ENCODE data around the gene GLIS1.

The GLIS1 gene

DNA sequence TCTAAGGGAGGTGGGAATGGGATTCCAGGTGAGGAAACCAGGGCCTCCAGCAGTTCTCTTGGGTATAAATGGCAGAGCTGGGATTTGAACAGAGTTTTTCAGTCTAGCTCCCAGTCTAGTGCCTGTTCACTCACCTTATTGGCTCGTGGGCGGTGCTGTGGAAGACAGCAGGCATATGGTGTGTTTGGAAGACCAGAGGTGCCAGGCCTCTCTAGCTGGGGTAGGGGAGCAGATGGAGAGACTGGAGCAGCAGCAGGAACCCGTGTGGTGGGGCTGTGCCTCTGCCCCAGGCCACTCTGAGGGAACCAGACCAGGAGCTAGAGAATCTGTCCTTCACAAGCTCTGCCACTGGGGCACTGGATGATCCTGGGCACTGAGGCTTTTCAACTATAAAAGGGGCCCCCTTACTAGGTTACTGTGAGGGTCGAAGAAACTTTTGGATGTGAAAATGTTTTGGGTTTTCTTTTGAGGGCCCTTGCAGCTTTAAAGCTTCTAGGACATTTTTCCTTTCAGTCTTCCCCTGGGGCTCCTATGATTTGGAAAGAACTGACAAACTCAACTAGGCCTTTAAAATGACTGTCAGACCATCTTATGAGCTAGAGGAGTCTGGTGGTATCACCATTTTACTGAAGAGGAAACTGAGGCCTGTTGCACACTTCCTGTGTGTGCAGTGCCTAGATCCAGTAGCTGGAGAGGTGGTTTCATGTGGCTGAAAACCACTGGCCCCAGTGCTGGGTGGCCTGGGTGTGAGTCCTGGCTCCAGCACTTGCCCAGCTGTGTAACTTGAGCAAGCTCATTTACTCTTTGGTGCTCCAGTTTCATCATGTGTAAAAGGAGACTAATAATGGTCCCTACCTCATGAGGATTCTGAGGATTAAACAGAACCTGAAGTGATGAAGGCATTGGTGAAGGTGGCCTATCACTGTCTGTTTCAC is 273.7 kb downstream of the GLIS1 start:
- Mint-ChIP-seq H3K4me3 (no peak overlapping the region), H3K9me3 (no peaks in the 10 kb centered on the region), H3K27me3 (ENCODE audit: low read depth) (no peaks in the 10 kb centered on the region), H3K36me3 (ENCODE audit: low read depth) (no peaks in the 10 kb centered on the region), H3K27ac (no peak overlapping the region), H3K4me1 (ENCODE audit: low read depth) (no peaks in the 10 kb centered on the region)
- no peak for DNase-seq (ENCODE audit: low spot score)

DNA sequence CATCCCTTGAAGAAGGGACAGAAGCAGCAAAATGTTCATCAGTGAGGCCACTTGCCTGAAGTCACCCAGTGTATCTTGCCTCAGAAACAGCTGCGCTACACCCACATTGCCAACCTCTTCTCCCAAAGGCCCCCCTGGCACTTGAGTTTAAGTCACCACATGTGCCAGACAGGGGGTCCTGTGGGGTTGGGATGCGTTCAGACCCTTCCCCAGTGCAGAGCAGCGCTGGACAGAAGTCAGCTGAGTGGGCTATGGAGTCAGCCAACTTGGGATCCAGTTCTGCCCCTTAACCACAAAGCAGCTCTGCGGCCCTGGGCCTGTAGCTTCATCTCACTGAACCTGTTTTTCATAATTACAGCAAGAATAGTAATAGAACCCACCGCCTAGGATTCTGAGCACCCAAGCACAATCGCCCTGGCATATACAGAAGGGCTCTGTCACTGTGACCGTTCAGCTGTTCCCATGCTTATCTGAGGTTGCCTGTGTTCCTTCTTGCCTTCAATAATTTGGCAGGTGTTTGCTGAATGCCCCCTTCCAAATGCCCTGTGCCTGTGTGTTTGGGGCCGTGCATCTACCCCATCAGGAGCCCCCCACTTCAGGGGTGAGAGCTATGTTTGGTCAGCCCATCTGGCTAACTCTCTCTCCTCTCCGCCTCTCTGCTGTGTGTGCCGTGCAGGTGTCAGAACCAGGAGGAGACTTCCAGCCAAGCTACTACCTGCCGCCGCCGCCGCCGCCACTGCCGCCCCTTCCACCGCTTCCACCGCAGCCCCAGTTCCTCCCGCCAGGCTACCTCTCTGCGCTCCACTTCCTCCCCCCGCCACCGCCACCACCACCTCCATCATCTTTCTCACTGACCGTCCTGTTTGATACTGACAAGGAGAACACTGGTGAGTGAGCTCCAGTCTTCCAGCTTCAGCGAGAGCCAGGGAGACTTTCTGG is 274.7 kb downstream of the GLIS1 start:
- H3K36me3 Mint-ChIP-seq (ENCODE audit: low read depth) = no peaks in the 10 kb centered on the region

DNA sequence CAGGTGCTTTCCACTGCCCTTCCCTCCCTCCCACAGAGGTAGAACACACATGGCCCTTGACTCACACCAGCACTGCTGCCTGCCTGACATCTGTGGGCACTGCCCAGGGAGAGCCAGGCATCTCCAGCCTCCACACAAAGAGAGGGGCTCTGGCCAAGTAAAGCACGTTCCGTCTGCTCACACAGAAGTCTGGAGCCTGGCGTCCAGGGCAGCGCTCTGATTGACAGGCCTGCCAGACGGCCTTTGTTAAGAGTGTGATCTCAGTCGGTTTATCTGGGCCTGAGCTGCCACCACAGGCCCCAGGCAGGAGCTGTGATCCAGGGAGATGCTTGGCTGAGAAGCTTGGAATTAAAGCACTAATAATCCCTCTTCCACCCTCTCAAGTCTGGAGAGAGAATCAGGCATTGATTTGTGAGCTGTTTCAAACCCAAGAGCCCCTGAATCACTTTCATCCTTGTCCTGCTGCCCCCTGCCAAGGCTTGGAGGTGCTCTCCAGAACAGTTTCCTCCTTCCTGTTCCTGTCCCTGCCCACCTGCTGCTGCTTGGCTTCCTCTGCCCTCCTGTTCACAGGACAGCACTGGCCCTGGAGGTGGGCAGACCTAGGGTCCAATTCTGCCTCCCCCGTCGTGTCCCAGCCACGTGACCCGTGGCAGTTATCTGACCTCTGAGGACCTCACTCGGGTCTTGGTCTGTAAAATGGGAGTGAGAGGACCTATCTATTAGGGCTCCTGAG is 276.0 kb downstream of the GLIS1 start:
- Mint-ChIP-seq H3K27me3 (ENCODE audit: low read depth) (no peaks in the 10 kb centered on the region), H3K36me3 (ENCODE audit: low read depth) (no peaks in the 10 kb centered on the region), H3K9me3 (no peaks in the 10 kb centered on the region), H3K4me1 (ENCODE audit: low read depth) (no peaks in the 10 kb centered on the region), H3K27ac (no peak overlapping the region), H3K4me3 (no peak overlapping the region)
- DNase-seq (ENCODE audit: low spot score) = no peak

More for the DNA sequence above, 274.7 kb downstream of the GLIS1 start:
- Mint-ChIP-seq H3K4me3 (no peak overlapping the region), H3K9me3 (no peaks in the 10 kb centered on the region), H3K4me1 (ENCODE audit: low read depth) (no peaks in the 10 kb centered on the region), H3K27ac (no peak overlapping the region), H3K27me3 (ENCODE audit: low read depth) (no peaks in the 10 kb centered on the region)
- no peak for DNase-seq (ENCODE audit: low spot score)

- no peaks in the 10 kb centered on the region for H3K4me1 Mint-ChIP-seq (ENCODE audit: low read depth)
- H3K36me3 Mint-ChIP-seq (ENCODE audit: low read depth) = no peaks in the 10 kb centered on the region
- no peak for DNase-seq (ENCODE audit: low spot score)
- no peak overlapping the region for H3K4me3 Mint-ChIP-seq
- H3K9me3 Mint-ChIP-seq = no peaks in the 10 kb centered on the region
- H3K27ac Mint-ChIP-seq = no peak overlapping the region
- peaks cover 2% of the 10 kb centered on the region for H3K27me3 Mint-ChIP-seq (ENCODE audit: low read depth)
Observed at GRCh38 chr1:53462193-53462592, 276.8 kb downstream of the GLIS1 start.

DNA sequence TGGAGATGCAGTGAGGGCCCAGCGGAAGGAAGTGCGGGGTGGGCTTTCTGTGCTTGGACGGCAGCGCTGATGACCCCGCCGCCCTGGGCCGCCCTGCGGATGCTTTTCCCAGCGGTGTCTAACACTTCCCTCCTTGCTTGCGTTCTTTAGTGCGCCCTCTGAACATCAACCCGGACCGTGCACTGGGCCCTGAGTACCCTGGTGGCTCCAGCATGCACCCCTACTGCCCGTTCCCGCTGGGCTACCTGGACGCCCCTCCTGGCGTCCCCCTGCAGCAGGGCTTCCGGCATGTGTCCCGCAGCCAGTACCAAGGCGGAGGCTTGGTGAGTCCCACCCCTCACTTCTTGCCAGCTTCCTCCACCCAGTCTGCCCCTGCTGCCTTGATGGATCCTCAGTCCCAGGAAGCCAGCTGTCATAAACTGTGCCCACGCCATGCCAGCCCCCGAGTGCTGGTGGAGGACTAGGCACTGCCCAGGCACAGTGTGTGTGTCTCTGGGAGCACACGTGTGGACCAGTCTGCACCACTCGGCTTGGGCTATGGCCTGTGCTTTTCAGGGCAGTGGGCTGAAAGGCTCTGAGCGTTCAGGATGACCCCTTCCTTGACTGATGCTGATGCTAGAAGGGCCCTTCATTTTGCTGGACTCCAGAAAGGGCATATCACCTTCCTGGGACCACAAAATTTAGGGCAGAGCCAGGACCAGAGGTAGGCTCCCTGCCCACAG is 277.5 kb downstream of the GLIS1 start:
- no peak for DNase-seq (ENCODE audit: low spot score)
- no peaks in the 10 kb centered on the region for H3K9me3 Mint-ChIP-seq
- H3K4me3 Mint-ChIP-seq = no peak overlapping the region
- H3K36me3 Mint-ChIP-seq (ENCODE audit: low read depth) = no peaks in the 10 kb centered on the region
- H3K27ac Mint-ChIP-seq = no peak overlapping the region
- H3K27me3 Mint-ChIP-seq (ENCODE audit: low read depth) = peaks cover 2% of the 10 kb centered on the region
- H3K4me1 Mint-ChIP-seq (ENCODE audit: low read depth) = no peaks in the 10 kb centered on the region

GRCh38 chr1:53460666-53461322 is 278.2 kb downstream of the GLIS1 start:
- no peak overlapping the region for H3K27ac Mint-ChIP-seq
- no peaks in the 10 kb centered on the region for H3K36me3 Mint-ChIP-seq (ENCODE audit: low read depth)
- H3K4me1 Mint-ChIP-seq (ENCODE audit: low read depth) = no peaks in the 10 kb centered on the region
- DNase-seq (ENCODE audit: low spot score) = no peak
- H3K27me3 Mint-ChIP-seq (ENCODE audit: low read depth) = peaks cover 3% of the 10 kb centered on the region
- no peaks in the 10 kb centered on the region for H3K9me3 Mint-ChIP-seq
- H3K4me3 Mint-ChIP-seq = no peak overlapping the region

GRCh38 chr1:53460211-53460634 is 278.7 kb downstream of the GLIS1 start:
- H3K27ac Mint-ChIP-seq = no peak overlapping the region
- DNase-seq (ENCODE audit: low spot score) = no peak
- H3K27me3 Mint-ChIP-seq (ENCODE audit: low read depth) = peaks cover 5% of the 10 kb centered on the region
- H3K36me3 Mint-ChIP-seq (ENCODE audit: low read depth) = no peaks in the 10 kb centered on the region
- no peak overlapping the region for H3K4me3 Mint-ChIP-seq
- no peaks in the 10 kb centered on the region for H3K9me3 Mint-ChIP-seq
- H3K4me1 Mint-ChIP-seq (ENCODE audit: low read depth) = no peaks in the 10 kb centered on the region

DNA sequence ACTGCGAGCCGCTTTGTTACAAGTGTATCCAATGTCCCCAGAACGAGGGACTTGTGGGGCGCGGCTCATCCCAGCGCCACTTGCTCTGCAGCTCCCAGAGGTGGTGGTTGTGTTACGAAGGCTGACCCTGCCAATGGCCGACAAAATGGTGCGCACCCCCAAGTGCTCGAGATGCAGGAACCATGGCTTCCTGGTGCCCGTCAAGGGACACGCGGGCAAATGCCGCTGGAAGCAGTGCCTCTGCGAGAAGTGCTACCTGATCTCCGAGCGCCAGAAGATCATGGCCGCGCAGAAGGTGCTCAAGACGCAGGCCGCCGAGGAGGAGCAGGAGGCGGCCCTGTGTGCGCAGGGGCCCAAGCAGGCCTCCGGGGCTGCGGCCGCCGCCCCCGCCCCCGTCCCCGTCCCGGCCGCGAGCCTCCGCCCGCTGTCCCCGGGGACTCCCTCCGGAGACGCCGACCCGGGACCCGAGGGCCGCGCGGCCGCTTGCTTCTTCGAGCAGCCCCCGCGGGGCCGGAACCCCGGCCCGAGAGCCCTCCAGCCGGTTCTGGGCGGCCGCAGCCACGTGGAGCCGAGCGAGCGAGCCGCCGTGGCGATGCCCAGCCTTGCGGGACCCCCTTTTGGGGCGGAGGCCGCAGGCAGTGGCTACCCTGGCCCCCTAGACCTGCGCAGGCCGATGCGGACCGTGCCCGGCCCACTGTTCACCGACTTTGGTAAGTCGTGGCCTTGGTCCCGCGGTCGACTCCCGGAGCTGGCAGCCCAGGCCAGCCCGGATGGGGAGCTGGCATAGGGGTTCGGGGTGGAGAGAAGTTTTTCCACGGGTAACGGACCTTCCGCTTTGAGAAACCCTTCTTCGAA is 279.4 kb downstream of the GLIS1 start, which contains the start of gene DMRTB1:
Gene DMRTB1, plus strand, starts transcription at position 79 of the 855 bp plus-strand sequence. Its CDS starts 55 bp downstream, at position 134.
- H3K27ac Mint-ChIP-seq = no peak within 1 kb of the TSS
- H3K4me1 Mint-ChIP-seq (ENCODE audit: low read depth) = no peaks in the 10 kb centered on the region
- H3K9me3 Mint-ChIP-seq = no peaks in the 10 kb centered on the region
- DNase-seq (ENCODE audit: low spot score) = no peak
- peaks cover 5% of the 10 kb centered on the region for H3K27me3 Mint-ChIP-seq (ENCODE audit: low read depth)
- H3K4me3 Mint-ChIP-seq = no peak within 1 kb of the TSS
- H3K36me3 Mint-ChIP-seq (ENCODE audit: low read depth) = no peaks in the 10 kb centered on the region

- peaks cover 8% of the 10 kb centered on the region for H3K27me3 Mint-ChIP-seq (ENCODE audit: low read depth)
- no peaks in the 10 kb centered on the region for H3K36me3 Mint-ChIP-seq (ENCODE audit: low read depth)
- H3K27ac Mint-ChIP-seq = no peak overlapping the region
- no peaks in the 10 kb centered on the region for H3K9me3 Mint-ChIP-seq
- no peaks in the 10 kb centered on the region for H3K4me1 Mint-ChIP-seq (ENCODE audit: low read depth)
- DNase-seq (ENCODE audit: low spot score) = no peak
- H3K4me3 Mint-ChIP-seq = no peak overlapping the region
Observed at GRCh38 chr1:53458634-53459033, 280.3 kb downstream of the GLIS1 start.

All from T-helper 2 cell treated with Interferon-gamma antibody and Interleukin-4, amounts not matched to agents 5 μg/mL and 100 μg/mL, for 36 hours (primary cell).